GM23338 (cell line): ENCODE data around the gene COX6B2. TPM values are rescaled to one million over a fixed set of nuclear protein-coding genes. Genes with fewer than 3 reads are reported as not detected.

ENCODE experiments used
- ATAC-seq: fragments of 200-7000 bp; cut with Tn5 transposase; 3 replicates; pipeline ENCODE4 v1.9.1; 2020
- DNase-seq: peaks from one replicate; pipeline ENCODE4 v3.0.0-alpha.2; 2015; ENCODE audit warnings: low spot score
- H2AFZ ChIP-seq: fragments of 200-600 bp; sonication (generic); 2 replicates; pipeline ENCODE4 v1.8.0; 2016; ENCODE audit warnings: antibody characterized with exemption, mild to moderate bottlenecking, moderate library complexity
- H3F3A ChIP-seq: fragments of 200-600 bp; sonication (generic); replicated peaks from 2 replicates; pipeline ENCODE4 v1.8.0; 2017; ENCODE audit warnings: antibody characterized with exemption, mixed run types, low read depth
- H3K27ac ChIP-seq: fragments of 200-600 bp; sonication (generic); 2 replicates; pipeline ENCODE4 v1.6.1; 2016; ENCODE audit warnings: low read depth
- H3K27me3 ChIP-seq: fragments of 200-600 bp; sonication (generic); 2 replicates; pipeline ENCODE4 v1.8.0; 2016; ENCODE audit warnings: mild to moderate bottlenecking, mixed run types, moderate library complexity; ENCODE audit not compliant: insufficient read depth
- H3K36me3 ChIP-seq: fragments of 200-600 bp; sonication (generic); 2 replicates; pipeline ENCODE4 v1.8.0; 2016; ENCODE audit warnings: mild to moderate bottlenecking; ENCODE audit not compliant: insufficient read depth
- H3K4me1 ChIP-seq: fragments of 200-600 bp; sonication (generic); 2 replicates; pipeline ENCODE4 v1.8.0; 2016; ENCODE audit warnings: mild to moderate bottlenecking, moderate library complexity; ENCODE audit not compliant: insufficient read depth
- H3K4me2 ChIP-seq: fragments of 200-600 bp; sonication (generic); 2 replicates; pipeline ENCODE4 v1.7.1; 2017; ENCODE audit warnings: mixed run types
- H3K4me3 ChIP-seq: fragments of 200-600 bp; sonication (generic); 2 replicates; pipeline ENCODE4 v1.6.1; 2016; ENCODE audit warnings: mixed run types
- H3K79me2 ChIP-seq: fragments of 200-600 bp; sonication (generic); replicated peaks from 2 replicates; pipeline ENCODE4 v1.8.0; 2017; ENCODE audit warnings: mild to moderate bottlenecking; ENCODE audit not compliant: insufficient read depth
- H3K9me2 ChIP-seq: fragments of 200-600 bp; sonication (generic); 2 replicates; pipeline ENCODE4 v1.8.0; 2017; ENCODE audit not compliant: insufficient read depth
- H4K20me1 ChIP-seq: fragments of 200-600 bp; sonication (generic); replicated peaks from 2 replicates; pipeline ENCODE4 v1.8.0; 2017; ENCODE audit warnings: mild to moderate bottlenecking; ENCODE audit not compliant: insufficient read depth
- H3K27ac Mint-ChIP-seq: 2 replicates; pipeline ENCODE4 v1.8.0; 2020; ENCODE audit warnings: inconsistent platforms, mild to moderate bottlenecking, moderate library complexity, mixed read lengths
- H3K27me3 Mint-ChIP-seq: 3 replicates; pipeline ENCODE4 v1.8.0; 2022; ENCODE audit warnings: low read depth, mild to moderate bottlenecking, moderate library complexity, mixed read lengths, inconsistent platforms; ENCODE audit not compliant: insufficient read depth, poor library complexity
- H3K36me3 Mint-ChIP-seq: 3 replicates; pipeline ENCODE4 v1.8.0; 2021; ENCODE audit warnings: low read depth, mild to moderate bottlenecking, inconsistent platforms, moderate library complexity, mixed read lengths
- H3K4me1 Mint-ChIP-seq: 3 replicates; pipeline ENCODE4 v1.8.0; 2020; ENCODE audit warnings: mild to moderate bottlenecking, inconsistent platforms, mixed read lengths
- H3K4me3 Mint-ChIP-seq: 3 replicates; pipeline ENCODE4 v1.8.0; 2021; ENCODE audit warnings: moderate library complexity, mild to moderate bottlenecking, inconsistent platforms, mixed read lengths
- H3K9me3 Mint-ChIP-seq: 3 replicates; pipeline ENCODE4 v1.8.0; 2020; ENCODE audit warnings: moderate library complexity, mild to moderate bottlenecking, inconsistent platforms, mixed read lengths
- CREB1 ChIP-seq: fragments of 250-450 bp; sonication (Bioruptor Pico); IDR thresholded peaks from 2 replicates; pipeline ENCODE4 v1.5.0; 2020; ENCODE audit warnings: low read depth, mild to moderate bottlenecking, moderate library complexity
- EZH2 ChIP-seq: fragments of 200-600 bp; sonication (generic); IDR thresholded peaks from one replicate; pipeline ENCODE4 v1.8.0; 2017; ENCODE audit warnings: antibody characterized with exemption, mild to moderate bottlenecking, low read depth; ENCODE audit not compliant: unreplicated experiment
- EZH2phosphoT487 ChIP-seq: fragments of 200-600 bp; sonication (generic); IDR thresholded peaks from one replicate; pipeline ENCODE4 v1.8.1; 2018; ENCODE audit warnings: antibody characterized with exemption; ENCODE audit not compliant: unreplicated experiment
- JUNB ChIP-seq: IDR thresholded peaks from one replicate; pipeline ENCODE4 v1.6.1; 2016; ENCODE audit warnings: antibody characterized with exemption; ENCODE audit not compliant: unreplicated experiment
- NANOG ChIP-seq: IDR thresholded peaks from 2 replicates; pipeline ENCODE4 v1.6.1; 2016; ENCODE audit warnings: antibody characterized with exemption, borderline replicate concordance
- POLR2AphosphoS5 ChIP-seq: IDR thresholded peaks from 2 replicates; pipeline ENCODE4 v1.6.1; 2016; ENCODE audit warnings: antibody characterized with exemption, low read depth
- REST ChIP-seq: IDR thresholded peaks from one replicate; pipeline ENCODE4 v1.6.1; 2018; ENCODE audit warnings: antibody characterized with exemption; ENCODE audit not compliant: unreplicated experiment
- STAT1 ChIP-seq: IDR thresholded peaks from one replicate; pipeline ENCODE4 v1.6.1; 2016; ENCODE audit warnings: antibody characterized with exemption; ENCODE audit not compliant: unreplicated experiment
- ZNF114 ChIP-seq: fragments of 250-450 bp; sonication (Bioruptor Pico); IDR thresholded peaks from 2 replicates; pipeline ENCODE4 v1.5.0; 2020; ENCODE audit warnings: mild to moderate bottlenecking, moderate library complexity
- ZNF331 ChIP-seq: fragments of 250-450 bp; sonication (Bioruptor Pico); IDR thresholded peaks from 2 replicates; pipeline ENCODE4 v1.5.0; 2020; ENCODE audit warnings: low read depth, mild to moderate bottlenecking, moderate library complexity
- polyA plus RNA-seq: library from polyadenylated mRNA; unstranded; fragments of >200 nt; fragmentation: Nextera tagmentation; extraction: Ambion mirVana; gene quantifications from 2 replicates; pipeline ENCODE4 v1.2.1, GENCODE V29; 2016
- total RNA-seq: library from RNA; depleted of rRNA; stranded (reverse); fragments of >200 nt; shearing (Covaris generic); gene quantifications from 2 replicates; pipeline ENCODE4 v1.2.3, GENCODE V29; 2014
- TF ChIP-seq, protein P1 (sequence below): IDR thresholded peaks from 2 replicates; pipeline ENCODE4 v1.6.1; 2016; ENCODE audit warnings: antibody characterized with exemption
- TF ChIP-seq, protein P2 (sequence below), 2 experiments: fragments of 200-600 bp in 1 of 2; sonication (generic) in 1 of 2; conservative IDR thresholded peaks; 2 replicates each; pipeline versions ENCODE4 v1.5.1 to v1.6.1; 2016 to 2017; ENCODE audit warnings: antibody characterized with exemption in 2 of 2, low read depth in 2 of 2, mild to moderate bottlenecking in 2 of 2, moderate library complexity in 1 of 2

COX6B2 gene
- total and polyA plus RNA-seq, 2 experiments from 2014 or later, result 2.7 to 5.3 TPM

DNA sequence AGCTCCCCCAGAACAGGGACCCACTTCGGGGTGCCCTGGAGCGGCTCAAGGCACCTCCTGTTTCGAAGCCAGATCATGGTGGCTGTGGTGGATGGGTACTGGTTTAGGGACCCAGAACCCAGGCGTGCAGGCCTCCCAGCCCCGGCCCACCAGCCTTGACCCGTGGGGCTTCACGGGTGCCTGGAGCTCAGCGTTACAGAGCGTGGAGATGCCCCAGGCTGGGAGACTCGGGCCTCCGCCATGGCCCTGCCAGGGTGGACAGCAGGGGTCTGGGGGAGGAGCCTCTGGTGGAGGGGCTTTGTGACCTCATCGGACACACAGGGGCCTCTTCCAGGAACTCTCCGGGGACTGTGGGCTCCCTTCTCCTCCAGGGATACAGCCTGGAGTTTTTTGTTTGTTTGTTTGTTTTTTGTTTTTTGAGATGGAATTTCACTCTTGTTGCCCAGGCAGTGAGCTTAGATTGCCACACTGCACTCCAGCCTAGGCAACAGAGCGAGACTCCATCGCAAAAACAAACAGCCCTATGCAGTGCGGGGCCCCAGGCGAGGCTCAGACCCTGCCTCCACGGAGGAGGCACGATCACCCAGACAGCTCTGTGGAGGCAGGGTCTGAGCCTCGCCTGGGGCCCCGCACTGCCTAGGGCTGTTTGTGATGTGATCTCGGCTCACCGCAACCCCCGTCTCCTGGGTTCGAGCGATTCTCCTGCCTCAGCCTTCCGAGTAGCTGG, 8.6 kb upstream of the COX6B2 start, which contains the start of gene GARIN5B:
GARIN5B (minus strand) TSS at position 271 of the 727 bp plus-strand sequence; CDS start at position 77, 194 bp downstream.
- Histone ChIP-seq H3K36me3 (no peaks in the 10 kb centered on the region), H3K27me3 (peaks cover 18% of the 10 kb centered on the region), H2AFZ (peak within 1 kb of the TSS; percentile 43; the same call in 1 of the 2 replicates), H3K4me2 (0 out of 2 replicates have a peak within 1 kb of the TSS, but pooled peaks have one; percentile 20), H3K27ac (no peak within 1 kb of the TSS), H3K4me1 (no peaks in the 10 kb centered on the region), H3K4me3 (no peak within 1 kb of the TSS), H3K79me2 (no peaks in the 10 kb centered on the region), H3K9me2 (no peaks in the 10 kb centered on the region), H3F3A (no peaks in the 10 kb centered on the region; the same call in 1 of the 2 replicates), H4K20me1 (no peaks in the 10 kb centered on the region)
- Mint-ChIP-seq H3K27me3 (peaks cover 27% of the 10 kb centered on the region), H3K4me3 (no peak within 1 kb of the TSS; the same call in 2 of the 3 replicates), H3K27ac (no peak within 1 kb of the TSS), H3K9me3 (no peaks in the 10 kb centered on the region; the same call in 2 of the 3 replicates), H3K36me3 (no peaks in the 10 kb centered on the region), H3K4me1 (peaks cover 13% of the 10 kb centered on the region; the same call in 2 of the 3 replicates)
- peak; percentile 54 for ATAC-seq
- TF ChIP-seq CREB1, result no peak
- no peak for TF ChIP-seq NANOG
- TF ChIP-seq, protein P1, sequence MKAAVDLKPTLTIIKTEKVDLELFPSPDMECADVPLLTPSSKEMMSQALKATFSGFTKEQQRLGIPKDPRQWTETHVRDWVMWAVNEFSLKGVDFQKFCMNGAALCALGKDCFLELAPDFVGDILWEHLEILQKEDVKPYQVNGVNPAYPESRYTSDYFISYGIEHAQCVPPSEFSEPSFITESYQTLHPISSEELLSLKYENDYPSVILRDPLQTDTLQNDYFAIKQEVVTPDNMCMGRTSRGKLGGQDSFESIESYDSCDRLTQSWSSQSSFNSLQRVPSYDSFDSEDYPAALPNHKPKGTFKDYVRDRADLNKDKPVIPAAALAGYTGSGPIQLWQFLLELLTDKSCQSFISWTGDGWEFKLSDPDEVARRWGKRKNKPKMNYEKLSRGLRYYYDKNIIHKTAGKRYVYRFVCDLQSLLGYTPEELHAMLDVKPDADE, result no peak
- TF ChIP-seq EZH2, result no peak
- no peak for TF ChIP-seq EZH2phosphoT487
- no peak for TF ChIP-seq STAT1
- no peak for TF ChIP-seq ZNF331
- no peak for TF ChIP-seq POLR2AphosphoS5
- no peak for TF ChIP-seq REST
- TF ChIP-seq, protein P2, sequence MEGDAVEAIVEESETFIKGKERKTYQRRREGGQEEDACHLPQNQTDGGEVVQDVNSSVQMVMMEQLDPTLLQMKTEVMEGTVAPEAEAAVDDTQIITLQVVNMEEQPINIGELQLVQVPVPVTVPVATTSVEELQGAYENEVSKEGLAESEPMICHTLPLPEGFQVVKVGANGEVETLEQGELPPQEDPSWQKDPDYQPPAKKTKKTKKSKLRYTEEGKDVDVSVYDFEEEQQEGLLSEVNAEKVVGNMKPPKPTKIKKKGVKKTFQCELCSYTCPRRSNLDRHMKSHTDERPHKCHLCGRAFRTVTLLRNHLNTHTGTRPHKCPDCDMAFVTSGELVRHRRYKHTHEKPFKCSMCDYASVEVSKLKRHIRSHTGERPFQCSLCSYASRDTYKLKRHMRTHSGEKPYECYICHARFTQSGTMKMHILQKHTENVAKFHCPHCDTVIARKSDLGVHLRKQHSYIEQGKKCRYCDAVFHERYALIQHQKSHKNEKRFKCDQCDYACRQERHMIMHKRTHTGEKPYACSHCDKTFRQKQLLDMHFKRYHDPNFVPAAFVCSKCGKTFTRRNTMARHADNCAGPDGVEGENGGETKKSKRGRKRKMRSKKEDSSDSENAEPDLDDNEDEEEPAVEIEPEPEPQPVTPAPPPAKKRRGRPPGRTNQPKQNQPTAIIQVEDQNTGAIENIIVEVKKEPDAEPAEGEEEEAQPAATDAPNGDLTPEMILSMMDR (conservative IDR thresholded peaks at IDR 0.05; ENCODE audit: low read depth in 2 of 2), result no peak
- no peak for TF ChIP-seq ZNF114
- TF ChIP-seq JUNB, result no peak
- no peak for DNase-seq
